ENCODE results near the gene CLSTN1.

CLSTN1 gene

GRCh38 chr1:9823693-9823942 lies 147 bp downstream of the CLSTN1 start:
- H2BK15ac ChIP-seq (ENCODE audit: low read length), result peak overlapping the region; percentile 42
- H4K8ac ChIP-seq (ENCODE audit: low read depth, low read length), result no peak overlapping the region
- H3K79me1 ChIP-seq (ENCODE audit: low read depth, low read length), result peaks cover 4% of the 10 kb centered on the region
- WGBS, 2 donors (ENCODE audit: extremely low coverage in 2 of 2, insufficient read length in 2 of 2, insufficient replicate concordance in 1 of 2), result no CpG with 5 or more reads among the region's 40 CpGs
- no peak overlapping the region for H2BK12ac ChIP-seq (ENCODE audit: low read length)
- H3K4ac ChIP-seq (ENCODE audit: low read length), result peak overlapping the region; percentile 72
- H3K9me3 ChIP-seq (replicated peaks in 1 of 2; ENCODE audit: control insufficient read depth in 2 of 2, insufficient read depth in 1 of 2, low read depth in 1 of 2, low read length in 2 of 2), result no peaks in the 10 kb centered on the region
- peak overlapping the region; percentile 87 for H2AFZ ChIP-seq (ENCODE audit: low read length)
- H3K27ac ChIP-seq (replicated peaks; ENCODE audit: low read length), result peak overlapping the region; percentile 76
- peak overlapping the region; percentile 90 for H3K14ac ChIP-seq (ENCODE audit: low read length)
- no peak for DNase-seq (ENCODE audit: low spot score)
- peaks cover 0 to 20% (median 4%) of the 10 kb centered on the region in 3 experiments for H3K27me3 ChIP-seq (ENCODE audit: control insufficient read depth in 3 of 3, insufficient read depth in 3 of 3, low read depth in 1 of 3, low read length in 3 of 3)
- H3K18ac ChIP-seq (ENCODE audit: low read length), result peak overlapping the region; percentile 96
- H3K4me3 ChIP-seq (ENCODE audit: low read length in 2 of 2), result peak overlapping the region; percentile 94 to 95
- peak overlapping the region; percentile 85 for H3K9ac ChIP-seq (ENCODE audit: low read depth, low read length, poor library complexity)
- peak overlapping the region; percentile 83 for H3K4me2 ChIP-seq (ENCODE audit: insufficient read depth, low read length, poor library complexity, severe bottlenecking)
- H2BK5ac ChIP-seq (ENCODE audit: low read length), result peak overlapping the region; percentile 79
- peak overlapping the region; percentile 97 for H2AK5ac ChIP-seq (ENCODE audit: low read depth, low read length)
- H3K36me3 ChIP-seq (replicated peaks in 1 of 2; ENCODE audit: control insufficient read depth in 2 of 2, insufficient read depth in 2 of 2, low read length in 2 of 2), result peaks cover 3 to 15% of the 10 kb centered on the region in 2 donors
- H3K4me1 ChIP-seq (ENCODE audit: control insufficient read depth in 2 of 2, insufficient read depth in 1 of 2, low read depth in 1 of 2, low read length in 2 of 2), result peaks cover 14 to 19% of the 10 kb centered on the region in 2 donors
- peak overlapping the region; percentile 95 for H3K23ac ChIP-seq (ENCODE audit: low read depth, low read length, poor library complexity)
- H2BK120ac ChIP-seq (ENCODE audit: low read depth, low read length), result peak overlapping the region; percentile 47
- no peak overlapping the region for H4K91ac ChIP-seq (ENCODE audit: low read depth, low read length, poor library complexity)

- peak overlapping the region; percentile 79 for H2BK5ac ChIP-seq (ENCODE audit: low read length)
- peak overlapping the region; percentile 76 for H3K27ac ChIP-seq (replicated peaks; ENCODE audit: low read length)
- peaks cover 3 to 16% of the 10 kb centered on the region in 2 donors for H3K36me3 ChIP-seq (replicated peaks in 1 of 2; ENCODE audit: control insufficient read depth in 2 of 2, insufficient read depth in 2 of 2, low read length in 2 of 2)
- H3K4me2 ChIP-seq (ENCODE audit: insufficient read depth, low read length, poor library complexity, severe bottlenecking), result peak overlapping the region; percentile 83
- H3K23ac ChIP-seq (ENCODE audit: low read depth, low read length, poor library complexity), result peak overlapping the region; percentile 95
- peak overlapping the region; percentile 42 for H2BK15ac ChIP-seq (ENCODE audit: low read length)
- peak overlapping the region; percentile 72 for H3K4ac ChIP-seq (ENCODE audit: low read length)
- WGBS, 2 donors (ENCODE audit: extremely low coverage in 2 of 2, insufficient read length in 2 of 2, insufficient replicate concordance in 1 of 2), result no CpG with 5 or more reads among the region's 71 CpGs
- H3K9me3 ChIP-seq (replicated peaks in 1 of 2; ENCODE audit: control insufficient read depth in 2 of 2, insufficient read depth in 1 of 2, low read depth in 1 of 2, low read length in 2 of 2), result peaks cover 0 to 1% of the 10 kb centered on the region in 2 donors
- peak overlapping the region; percentile 90 for H3K14ac ChIP-seq (ENCODE audit: low read length)
- H3K18ac ChIP-seq (ENCODE audit: low read length), result peak overlapping the region; percentile 96
- H3K4me1 ChIP-seq (ENCODE audit: control insufficient read depth in 2 of 2, insufficient read depth in 1 of 2, low read depth in 1 of 2, low read length in 2 of 2), result peaks cover 14 to 19% of the 10 kb centered on the region in 2 donors
- H2AK5ac ChIP-seq (ENCODE audit: low read depth, low read length), result peak overlapping the region; percentile 97
- H2BK12ac ChIP-seq (ENCODE audit: low read length), result no peak overlapping the region
- peak overlapping the region; percentile 47 for H2BK120ac ChIP-seq (ENCODE audit: low read depth, low read length)
- DNase-seq (ENCODE audit: low spot score), result no peak
- H3K79me1 ChIP-seq (ENCODE audit: low read depth, low read length), result peaks cover 4% of the 10 kb centered on the region
- peak overlapping the region; percentile 87 for H2AFZ ChIP-seq (ENCODE audit: low read length)
- peak overlapping the region; percentile 85 for H3K9ac ChIP-seq (ENCODE audit: low read depth, low read length, poor library complexity)
- H4K91ac ChIP-seq (ENCODE audit: low read depth, low read length, poor library complexity), result peak overlapping the region; percentile 53
- peak overlapping the region; percentile 94 to 95 for H3K4me3 ChIP-seq (ENCODE audit: low read length in 2 of 2)
- no peak overlapping the region for H4K8ac ChIP-seq (ENCODE audit: low read depth, low read length)
- peaks cover 0 to 20% (median 4%) of the 10 kb centered on the region in 3 experiments for H3K27me3 ChIP-seq (ENCODE audit: control insufficient read depth in 3 of 3, insufficient read depth in 3 of 3, low read depth in 1 of 3, low read length in 3 of 3)
Observed at GRCh38 chr1:9822897-9823692, 670 bp downstream of the CLSTN1 start.

DNA sequence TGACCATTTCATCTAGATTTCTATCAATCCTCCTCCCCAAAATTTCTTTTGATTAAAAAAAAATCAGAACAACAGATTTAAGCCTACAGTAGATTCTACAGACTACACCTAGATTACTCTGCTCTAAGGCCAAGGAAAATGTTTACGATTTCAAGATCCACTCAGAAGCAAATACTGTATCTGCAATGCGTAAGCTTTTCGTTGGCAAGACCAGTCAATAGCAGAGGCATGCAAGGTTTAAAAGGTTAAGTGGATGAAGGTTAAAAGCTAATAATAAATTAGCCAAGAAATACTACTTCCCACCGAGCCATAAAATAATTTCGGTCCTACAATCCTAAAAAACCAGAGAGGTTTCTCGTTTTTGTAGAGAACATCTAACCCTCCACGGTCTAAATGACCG lies 1.3 kb downstream of the CLSTN1 start:
- H3K4ac ChIP-seq (ENCODE audit: low read length), result no peak overlapping the region
- H3K27me3 ChIP-seq (ENCODE audit: control insufficient read depth in 3 of 3, insufficient read depth in 3 of 3, low read depth in 1 of 3, low read length in 3 of 3), result peaks cover 0 to 20% (median 4%) of the 10 kb centered on the region in 3 experiments

GRCh38 chr1:9821710-9822109 lies 2.1 kb downstream of the CLSTN1 start:
- Histone ChIP-seq H3K4me3 (ENCODE audit: low read length in 2 of 2) (peak overlapping the region in 1 of 2 donors; percentile 95), H2AFZ (ENCODE audit: low read length) (no peak overlapping the region), H2BK15ac (ENCODE audit: low read length) (no peak overlapping the region), H3K4me1 (ENCODE audit: control insufficient read depth in 2 of 2, insufficient read depth in 1 of 2, low read depth in 1 of 2, low read length in 2 of 2) (peaks cover 15 to 19% of the 10 kb centered on the region in 2 donors), H3K27me3 (ENCODE audit: control insufficient read depth in 3 of 3, insufficient read depth in 3 of 3, low read depth in 1 of 3, low read length in 3 of 3) (peaks cover 0 to 20% (median 4%) of the 10 kb centered on the region in 3 experiments), H3K14ac (ENCODE audit: low read length) (no peak overlapping the region), H4K91ac (ENCODE audit: low read depth, low read length, poor library complexity) (no peak overlapping the region), H3K4me2 (ENCODE audit: insufficient read depth, low read length, poor library complexity, severe bottlenecking) (no peak overlapping the region), H2BK5ac (ENCODE audit: low read length) (no peak overlapping the region), H3K27ac (replicated peaks; ENCODE audit: low read length) (no peak overlapping the region), H3K79me1 (ENCODE audit: low read depth, low read length) (peaks cover 6% of the 10 kb centered on the region), H2AK5ac (ENCODE audit: low read depth, low read length) (no peak overlapping the region), H3K4ac (ENCODE audit: low read length) (no peak overlapping the region), H3K36me3 (replicated peaks in 1 of 2; ENCODE audit: control insufficient read depth in 2 of 2, insufficient read depth in 2 of 2, low read length in 2 of 2) (peaks cover 3 to 19% of the 10 kb centered on the region in 2 donors), H2BK12ac (ENCODE audit: low read length) (no peak overlapping the region), H3K9ac (ENCODE audit: low read depth, low read length, poor library complexity) (no peak overlapping the region), H3K9me3 (replicated peaks in 1 of 2; ENCODE audit: control insufficient read depth in 2 of 2, insufficient read depth in 1 of 2, low read depth in 1 of 2, low read length in 2 of 2) (peaks cover 0 to 15% of the 10 kb centered on the region in 2 donors), H2BK120ac (ENCODE audit: low read depth, low read length) (no peak overlapping the region), H3K18ac (ENCODE audit: low read length) (no peak overlapping the region), H3K23ac (ENCODE audit: low read depth, low read length, poor library complexity) (no peak overlapping the region), H4K8ac (ENCODE audit: low read depth, low read length) (no peak overlapping the region)
- DNase-seq (ENCODE audit: low spot score), result no peak
- WGBS, 2 donors (ENCODE audit: extremely low coverage in 2 of 2, insufficient read length in 2 of 2, insufficient replicate concordance in 1 of 2), result no CpG with 5 or more reads among the region's 4 CpGs

More for the DNA sequence above, 1.3 kb downstream of the CLSTN1 start:
- Histone ChIP-seq H3K4me3 (ENCODE audit: low read length in 2 of 2) (peak overlapping the region; percentile 94 to 95), H3K14ac (ENCODE audit: low read length) (no peak overlapping the region), H3K18ac (ENCODE audit: low read length) (no peak overlapping the region), H3K9ac (ENCODE audit: low read depth, low read length, poor library complexity) (peak overlapping the region; percentile 85), H3K27ac (replicated peaks; ENCODE audit: low read length) (no peak overlapping the region), H4K91ac (ENCODE audit: low read depth, low read length, poor library complexity) (no peak overlapping the region), H2BK5ac (ENCODE audit: low read length) (no peak overlapping the region), H3K9me3 (replicated peaks in 1 of 2; ENCODE audit: control insufficient read depth in 2 of 2, insufficient read depth in 1 of 2, low read depth in 1 of 2, low read length in 2 of 2) (peaks cover 0 to 7% of the 10 kb centered on the region in 2 donors), H2AK5ac (ENCODE audit: low read depth, low read length) (no peak overlapping the region), H2BK15ac (ENCODE audit: low read length) (no peak overlapping the region), H2BK120ac (ENCODE audit: low read depth, low read length) (no peak overlapping the region), H2BK12ac (ENCODE audit: low read length) (no peak overlapping the region), H4K8ac (ENCODE audit: low read depth, low read length) (no peak overlapping the region), H3K4me2 (ENCODE audit: insufficient read depth, low read length, poor library complexity, severe bottlenecking) (peak overlapping the region; percentile 83), H3K79me1 (ENCODE audit: low read depth, low read length) (peaks cover 6% of the 10 kb centered on the region), H2AFZ (ENCODE audit: low read length) (no peak overlapping the region), H3K36me3 (replicated peaks in 1 of 2; ENCODE audit: control insufficient read depth in 2 of 2, insufficient read depth in 2 of 2, low read length in 2 of 2) (peaks cover 3 to 19% of the 10 kb centered on the region in 2 donors), H3K23ac (ENCODE audit: low read depth, low read length, poor library complexity) (no peak overlapping the region), H3K4me1 (ENCODE audit: control insufficient read depth in 2 of 2, insufficient read depth in 1 of 2, low read depth in 1 of 2, low read length in 2 of 2) (peaks cover 14 to 19% of the 10 kb centered on the region in 2 donors)
- no CpG with 5 or more reads among the region's 8 CpGs for WGBS, 2 donors (ENCODE audit: extremely low coverage in 2 of 2, insufficient read length in 2 of 2, insufficient replicate concordance in 1 of 2)
- DNase-seq (ENCODE audit: low spot score), result no peak

Data from neuronal stem cell (in vitro differentiated cells).